WTC11 (cell line): ENCODE data around the gene MYH14. TPM values are rescaled to one million over a fixed set of nuclear protein-coding genes. Genes with fewer than 3 reads are reported as not detected.
A peak's percentile ranks its signal among the peaks of the same experiment; 100 is the strongest.

Experiments used
- ATAC-seq: fragments of 200-7000 bp; cut with Tn5 transposase; 2 replicates; pipeline ENCODE4 v1.10.0; 2021; ENCODE audit warnings: mild to moderate bottlenecking, moderate library complexity
- CTCF ChIA-PET: fragments of 300-600 bp; sonication (Branson Sonifier 250); formaldehyde crosslinking; loops from one replicate; lab custom pipeline; 2021; ENCODE audit warnings: antibody characterized with exemption; lab: Charles Lee
- POLR2A ChIA-PET: fragments of 350-600 bp; sonication (Branson Sonifier 250); formaldehyde crosslinking; loops from one replicate; lab custom pipeline; 2021; ENCODE audit warnings: antibody characterized with exemption; lab: Charles Lee
- DNase-seq: peaks from one replicate; pipeline ENCODE4 v3.0.0; 2021; ENCODE audit warnings: low spot score
- H3K27ac Mint-ChIP-seq: 2 replicates; pipeline ENCODE4 v1.8.0; 2021; ENCODE audit warnings: mixed read lengths
- H3K27me3 Mint-ChIP-seq: 2 replicates; pipeline ENCODE4 v1.8.0; 2021; ENCODE audit warnings: low read depth, mild to moderate bottlenecking, moderate library complexity, mixed read lengths
- H3K36me3 Mint-ChIP-seq: 2 replicates; pipeline ENCODE4 v1.8.0; 2021; ENCODE audit warnings: mixed read lengths
- H3K4me1 Mint-ChIP-seq: 2 replicates; pipeline ENCODE4 v1.8.0; 2022; ENCODE audit warnings: mixed read lengths
- H3K4me3 Mint-ChIP-seq: 2 replicates; pipeline ENCODE4 v1.8.0; 2021; ENCODE audit warnings: mild to moderate bottlenecking, moderate library complexity, mixed read lengths
- H3K9me3 Mint-ChIP-seq: 2 replicates; pipeline ENCODE4 v1.8.0; 2021; ENCODE audit warnings: mixed read lengths
- ARID4B ChIP-seq: sonication (generic); formaldehyde crosslinking; IDR thresholded peaks from 2 replicates; pipeline ENCODE4 v1.8.0; 2023; ENCODE audit warnings: missing genetic modification reagents, mild to moderate bottlenecking, borderline replicate concordance
- EMX1 ChIP-seq: fragments of 250-450 bp; sonication (Bioruptor Pico); IDR thresholded peaks from 2 replicates; pipeline ENCODE4 v1.8.0; 2021; ENCODE audit warnings: mild to moderate bottlenecking
- ERG ChIP-seq: fragments of 250-450 bp; sonication (Bioruptor Pico); IDR thresholded peaks from 2 replicates; pipeline ENCODE4 v1.8.0; 2021; ENCODE audit warnings: mild to moderate bottlenecking
- GABPB1 ChIP-seq: sonication (generic); formaldehyde crosslinking; IDR thresholded peaks from 2 replicates; pipeline ENCODE4 v1.8.1; 2023; ENCODE audit warnings: mild to moderate bottlenecking, missing genetic modification reagents
- GRHL2 ChIP-seq: fragments of 250-450 bp; sonication (Bioruptor Pico); IDR thresholded peaks from 2 replicates; pipeline ENCODE4 v1.8.0; 2022; ENCODE audit warnings: mild to moderate bottlenecking, moderate library complexity; ENCODE audit not compliant: insufficient replicate concordance, severe bottlenecking
- NR1H2 ChIP-seq: sonication (generic); formaldehyde crosslinking; IDR thresholded peaks from 2 replicates; pipeline ENCODE4 v1.9.0; 2021; ENCODE audit warnings: mild to moderate bottlenecking, moderate library complexity, missing genetic modification reagents
- NR2C2 ChIP-seq: sonication (generic); formaldehyde crosslinking; IDR thresholded peaks from 2 replicates; pipeline ENCODE4 v1.8.0; 2022; ENCODE audit warnings: mild to moderate bottlenecking, missing genetic modification reagents
- OVOL2 ChIP-seq: fragments of 250-450 bp; sonication (Bioruptor Pico); IDR thresholded peaks from 2 replicates; pipeline ENCODE4 v1.9.0; 2021; ENCODE audit warnings: mild to moderate bottlenecking, borderline replicate concordance
- TEAD4 ChIP-seq: sonication (generic); formaldehyde crosslinking; IDR thresholded peaks from 2 replicates; pipeline ENCODE4 v1.8.0; 2022; ENCODE audit warnings: mild to moderate bottlenecking, missing genetic modification reagents
- ZBTB21 ChIP-seq: sonication (generic); formaldehyde crosslinking; IDR thresholded peaks from 2 replicates; pipeline ENCODE4 v1.8.1; 2023; ENCODE audit warnings: mild to moderate bottlenecking, missing genetic modification reagents, borderline replicate concordance
- ZMAT4 ChIP-seq: fragments of 250-450 bp; sonication (Bioruptor Pico); IDR thresholded peaks from 2 replicates; pipeline ENCODE4 v1.9.0; 2021; ENCODE audit warnings: mild to moderate bottlenecking
- ZNF121 ChIP-seq: sonication (generic); formaldehyde crosslinking; IDR thresholded peaks from 2 replicates; pipeline ENCODE4 v1.8.0; 2023; ENCODE audit warnings: missing genetic modification reagents
- ZNF138 ChIP-seq: sonication (generic); formaldehyde crosslinking; conservative IDR thresholded peaks from 2 replicates; pipeline ENCODE4 v1.8.1; 2022; ENCODE audit warnings: mild to moderate bottlenecking, moderate library complexity, missing genetic modification reagents
- ZNF396 ChIP-seq: fragments of 250-450 bp; sonication (Bioruptor Pico); IDR thresholded peaks from 2 replicates; pipeline ENCODE4 v1.8.0; 2021; ENCODE audit warnings: mild to moderate bottlenecking, moderate library complexity, borderline replicate concordance
- ZNF416 ChIP-seq: fragments of 250-450 bp; sonication (Bioruptor Pico); IDR thresholded peaks from 2 replicates; pipeline ENCODE4 v1.9.0; 2021; ENCODE audit warnings: mild to moderate bottlenecking, inconsistent platforms
- total RNA-seq: library from RNA; stranded (reverse); gene quantifications from 3 replicates; pipeline ENCODE4 v1.2.3, GENCODE V29; 2021
- TF ChIP-seq, protein P1 (sequence below): sonication (generic); formaldehyde crosslinking; IDR thresholded peaks from 2 replicates; pipeline ENCODE4 v1.8.1; 2023; ENCODE audit warnings: mild to moderate bottlenecking, missing genetic modification reagents, moderate library complexity
- TF ChIP-seq, protein P2 (sequence below): sonication (generic); formaldehyde crosslinking; IDR thresholded peaks from 2 replicates; pipeline ENCODE4 v1.8.0; 2022; ENCODE audit warnings: mild to moderate bottlenecking, missing genetic modification reagents

The MYH14 gene
- total RNA-seq, 1 experiment from 2014 or later, result 25.8 TPM

- ATAC-seq, result no peak
- Mint-ChIP-seq H3K36me3 (peaks cover 24% of the 10 kb centered on the region), H3K4me3 (peak overlapping the region; percentile 82), H3K27me3 (peaks cover 52% of the 10 kb centered on the region), H3K9me3 (peaks cover 13% of the 10 kb centered on the region), H3K4me1 (peaks cover 22% of the 10 kb centered on the region), H3K27ac (no peak overlapping the region)
- DNase-seq, result no peak
- TF ChIP-seq NR2C2 (CRISPR knock-in tag) (no peak), OVOL2 (CRISPR knock-in tag) (no peak), ZNF121 (no peak), NR1H2 (CRISPR knock-in tag) (no peak), ZMAT4 (CRISPR knock-in tag) (no peak), ARID4B (CRISPR knock-in tag) (no peak), ZNF416 (CRISPR knock-in tag) (no peak), GRHL2 (CRISPR knock-in tag) (no peak), EMX1 (CRISPR knock-in tag) (peak; percentile 79; the same call in 1 of the 2 replicates), GABPB1 (no peak), ERG (no peak), ZBTB21 (CRISPR knock-in tag) (no peak), TEAD4 (CRISPR knock-in tag) (no peak), ZNF396 (CRISPR knock-in tag) (no peak), ZNF138 (CRISPR knock-in tag) (0 out of 2 replicates have a peak, but pooled peaks have one; percentile 17)
- TF ChIP-seq, protein P1, sequence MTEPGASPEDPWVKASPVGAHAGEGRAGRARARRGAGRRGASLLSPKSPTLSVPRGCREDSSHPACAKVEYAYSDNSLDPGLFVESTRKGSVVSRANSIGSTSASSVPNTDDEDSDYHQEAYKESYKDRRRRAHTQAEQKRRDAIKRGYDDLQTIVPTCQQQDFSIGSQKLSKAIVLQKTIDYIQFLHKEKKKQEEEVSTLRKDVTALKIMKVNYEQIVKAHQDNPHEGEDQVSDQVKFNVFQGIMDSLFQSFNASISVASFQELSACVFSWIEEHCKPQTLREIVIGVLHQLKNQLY (CRISPR knock-in tag), result no peak
- TF ChIP-seq, protein P2, sequence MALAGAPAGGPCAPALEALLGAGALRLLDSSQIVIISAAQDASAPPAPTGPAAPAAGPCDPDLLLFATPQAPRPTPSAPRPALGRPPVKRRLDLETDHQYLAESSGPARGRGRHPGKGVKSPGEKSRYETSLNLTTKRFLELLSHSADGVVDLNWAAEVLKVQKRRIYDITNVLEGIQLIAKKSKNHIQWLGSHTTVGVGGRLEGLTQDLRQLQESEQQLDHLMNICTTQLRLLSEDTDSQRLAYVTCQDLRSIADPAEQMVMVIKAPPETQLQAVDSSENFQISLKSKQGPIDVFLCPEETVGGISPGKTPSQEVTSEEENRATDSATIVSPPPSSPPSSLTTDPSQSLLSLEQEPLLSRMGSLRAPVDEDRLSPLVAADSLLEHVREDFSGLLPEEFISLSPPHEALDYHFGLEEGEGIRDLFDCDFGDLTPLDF (CRISPR knock-in tag), result no peak
- ChIA-PET CTCF (interaction anchor here (1.4 to 2.0 kb wide), 4 partner anchors 46 to 59 kb away, joined by 4 to 11 read pairs (median 5); no protein-coding TSS in a partner anchor), POLR2A (no interaction called here)
These were observed 107.5 kb downstream of the MYH14 start for GRCh38 chr19:50310759-50311465.
